SK-N-MC (cell line): ENCODE data around the gene BICC1.

Source experiments
- EZH2 ChIP-seq: fragments of 200-600 bp; sonication (generic); IDR thresholded peaks from one replicate; pipeline ENCODE4 v1.6.1; 2017; ENCODE audit warnings: antibody characterized with exemption
- FOXP2 ChIP-seq: optimal IDR thresholded peaks from 2 replicates; pipeline ENCODE3; 2011; ENCODE audit warnings: mild to moderate bottlenecking, moderate library complexity; ENCODE audit not compliant: insufficient read depth; ENCODE audit errors: extremely low read length, control extremely low read depth
- POLR2AphosphoS5 ChIP-seq: IDR thresholded peaks from 2 replicates; pipeline ENCODE4 v1.6.1; 2012; ENCODE audit warnings: mild to moderate bottlenecking, low read depth, low read length, borderline replicate concordance

DNA sequence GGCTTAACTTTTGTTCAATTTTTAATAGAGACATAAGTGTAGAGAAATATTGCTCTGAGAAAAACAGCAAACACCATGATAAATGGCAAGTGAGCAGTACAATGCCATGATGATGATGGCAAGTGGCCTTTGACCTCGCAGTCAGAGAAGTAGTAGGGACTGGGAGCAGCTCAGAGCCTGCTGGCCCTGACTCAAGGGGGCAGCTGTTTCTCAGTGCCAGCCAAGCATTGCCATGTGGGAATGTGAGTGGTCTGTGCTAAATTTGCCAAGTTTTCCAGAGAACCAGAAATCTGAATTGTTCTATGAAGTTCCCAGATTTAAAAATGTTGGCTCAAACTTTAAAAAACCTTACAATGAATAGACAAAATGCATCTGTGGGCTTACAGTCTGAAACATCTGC lies 187.9 kb downstream of the BICC1 start:
- TF ChIP-seq EZH2 (no peak), POLR2AphosphoS5 (no peak), FOXP2 (no peak)
